Keratinocyte (primary cell): ENCODE measurements around the gene OVOL1. TPM values are rescaled to one million over a fixed set of nuclear protein-coding genes. Genes with fewer than 3 reads are reported as not detected.

Source experiments
- DNase-seq: peaks from one replicate; pipeline ENCODE4 v3.0.0-alpha.2; 2011; ENCODE audit warnings: low read depth, missing footprints, low spot score
- FAIRE-seq: peaks from 2 replicates; lab custom pipeline; 2011; peaks lifted over from hg19 to GRCh38; lab: Jason Lieb, UNC
- H2AFZ ChIP-seq: 2 replicates; pipeline ENCODE4 v1.6.0; 2012; ENCODE audit warnings: low read length, control low read depth, inconsistent platforms; ENCODE audit not compliant: control insufficient read depth
- H3K27ac ChIP-seq: 2 replicates; pipeline ENCODE4 v1.5.1; 2011; ENCODE audit warnings: low read length; ENCODE audit not compliant: control insufficient read depth, insufficient read depth
- H3K27me3 ChIP-seq: 3 replicates; pipeline ENCODE4 v1.6.0; 2011; ENCODE audit warnings: low read length; ENCODE audit not compliant: control insufficient read depth, insufficient read depth; ENCODE audit errors: extremely low read depth
- H3K36me3 ChIP-seq, 2 experiments: 2 replicates in 1 of 2; 3 replicates in 1 of 2; pipeline ENCODE4 v1.5.1; 2011; ENCODE audit warnings: low read length in 2 of 2, mild to moderate bottlenecking in 1 of 2; ENCODE audit not compliant: control insufficient read depth in 2 of 2, insufficient read depth in 2 of 2; ENCODE audit errors: extremely low read depth in 1 of 2
- H3K4me1 ChIP-seq: 3 replicates; pipeline ENCODE4 v1.5.1; 2011; ENCODE audit warnings: low read length; ENCODE audit not compliant: control insufficient read depth, insufficient read depth; ENCODE audit errors: extremely low read depth
- H3K4me2 ChIP-seq: 3 replicates; pipeline ENCODE4 v1.6.0; 2011; ENCODE audit warnings: low read depth, low read length; ENCODE audit not compliant: control insufficient read depth, insufficient read depth; ENCODE audit errors: extremely low read depth
- H3K4me3 ChIP-seq, 3 experiments: fragments of 200-600 bp in 1 of 3; sonication (generic) in 1 of 3; 2 replicates in 2 of 3; 3 replicates in 1 of 3; pipeline ENCODE4 v1.5.1; 2011 to 2016; ENCODE audit warnings: low read length in 3 of 3, mild to moderate bottlenecking in 3 of 3, control low read depth in 2 of 3, inconsistent platforms in 1 of 3, low read depth in 1 of 3, mixed read lengths in 1 of 3, mixed run types in 1 of 3, moderate library complexity in 1 of 3; ENCODE audit not compliant: control insufficient read depth in 2 of 3, insufficient read depth in 2 of 3; ENCODE audit errors: extremely low read depth in 1 of 3
- H3K79me2 ChIP-seq: 2 replicates; pipeline ENCODE4 v1.6.0; 2012; ENCODE audit warnings: low read length; ENCODE audit not compliant: control insufficient read depth, insufficient read depth
- H3K9ac ChIP-seq: 3 replicates; pipeline ENCODE4 v1.6.0; 2011; ENCODE audit warnings: low read length; ENCODE audit not compliant: control insufficient read depth, insufficient read depth; ENCODE audit errors: extremely low read depth
- H3K9me1 ChIP-seq: 3 replicates; pipeline ENCODE4 v1.6.0; 2011; ENCODE audit warnings: low read length; ENCODE audit not compliant: control insufficient read depth, insufficient read depth; ENCODE audit errors: extremely low read depth
- H3K9me3 ChIP-seq: 2 replicates; pipeline ENCODE4 v1.5.1; 2012; ENCODE audit warnings: low read depth, low read length; ENCODE audit not compliant: control insufficient read depth
- H4K20me1 ChIP-seq: 3 replicates; pipeline ENCODE4 v1.6.0; 2011; ENCODE audit warnings: low read length; ENCODE audit not compliant: control insufficient read depth, insufficient read depth; ENCODE audit errors: extremely low read depth
- CTCF ChIP-seq, 3 experiments: IDR thresholded peaks in 1 of 3; conservative IDR thresholded peaks in 1 of 3; optimal IDR thresholded peaks in 1 of 3; 2 replicates in 2 of 3; 3 replicates in 1 of 3; pipeline versions ENCODE3 to v1.5.1; 2011; ENCODE audit warnings: low read length in 3 of 3, mild to moderate bottlenecking in 3 of 3, moderate library complexity in 2 of 3, control low read depth in 1 of 3, inconsistent platforms in 1 of 3; ENCODE audit not compliant: insufficient read depth in 2 of 3; ENCODE audit errors: extremely low read depth in 1 of 3
- EZH2 ChIP-seq: IDR thresholded peaks from one replicate; pipeline ENCODE4 v1.6.1; 2012; ENCODE audit warnings: inconsistent platforms, mild to moderate bottlenecking, low read length, moderate library complexity
- dilution Hi-C: fragments of 300-500 bp; cut with MboI; formaldehyde crosslinking; loops from one replicate; pipeline ENCODE4 v1.7.0; 2020; ENCODE audit warnings: low sequenced_read_pairs; ENCODE audit not compliant: extremely low pct_ligation_motif_present
- polyA plus RNA-seq, 5 experiments: library from polyadenylated mRNA; depleted of rRNA in 3 of 5; stranded (reverse) in 3 of 5; stranded (forward) in 1 of 5; unstranded in 1 of 5; fragments of >200 nt; gene quantifications; 1 replicate in 1 of 5; 2 replicates in 3 of 5; 3 replicates in 1 of 5; pipeline versions ENCODE4 v1.2.1 to v1.2.3, GENCODE V29; 2011 to 2012; ENCODE audit warnings: missing spikeins in 2 of 5, low read depth in 1 of 5, low replicate concordance in 1 of 5

The OVOL1 gene
- polyA plus RNA-seq, 1 donor (not counting 4 experiments of a cell fraction or from before 2014, with no cell fraction given), result 7.5 TPM

- DNase-seq (no peak), FAIRE-seq (no peak)
- H3K36me3 ChIP-seq, result peaks cover 4 to 5% of the 10 kb centered on the region in 2 experiments
- H3K9me3 ChIP-seq, result no peaks in the 10 kb centered on the region
- no peak overlapping the region for H3K9ac ChIP-seq
- H3K4me2 ChIP-seq, result no peak overlapping the region
- H3K27ac ChIP-seq, result no peak overlapping the region
- no peaks in the 10 kb centered on the region for H3K27me3 ChIP-seq
- H3K79me2 ChIP-seq, result peaks cover 27% of the 10 kb centered on the region
- H3K4me3 ChIP-seq, result no peak overlapping the region
- no peaks in the 10 kb centered on the region for H4K20me1 ChIP-seq
- TF ChIP-seq EZH2 (no peak), CTCF (optimal IDR thresholded peaks at IDR 0.05 in 1 of 3, IDR thresholded peaks at IDR 0.05 in 1 of 3, conservative IDR thresholded peaks at IDR 0.05 in 1 of 3; ENCODE audit: extremely low read depth in 1 of 3, insufficient read depth in 2 of 3, low read length in 3 of 3) (no peak)
- no peaks in the 10 kb centered on the region for H3K9me1 ChIP-seq
- dilution Hi-C loops, result no loop called here
- H3K4me1 ChIP-seq, result peaks cover 10% of the 10 kb centered on the region
- H2AFZ ChIP-seq, result no peak overlapping the region
Observed at GRCh38 chr11:65777821-65778361, 9.0 kb upstream of the OVOL1 start.

GRCh38 chr11:65778431-65778900 lies 8.4 kb upstream of the OVOL1 start:
- Histone ChIP-seq H3K9ac (no peak overlapping the region), H3K36me3 (peaks cover 4 to 5% of the 10 kb centered on the region in 2 experiments), H3K9me3 (no peaks in the 10 kb centered on the region), H3K9me1 (no peaks in the 10 kb centered on the region), H3K4me1 (peaks cover 10% of the 10 kb centered on the region), H3K79me2 (peaks cover 27% of the 10 kb centered on the region), H3K4me2 (no peak overlapping the region), H3K27ac (no peak overlapping the region), H4K20me1 (no peaks in the 10 kb centered on the region), H2AFZ (no peak overlapping the region), H3K4me3 (no peak overlapping the region), H3K27me3 (no peaks in the 10 kb centered on the region)
- no peak for FAIRE-seq
- dilution Hi-C loops, result no loop called here
- no peak for DNase-seq
- TF ChIP-seq EZH2 (no peak), CTCF (optimal IDR thresholded peaks at IDR 0.05 in 1 of 3, IDR thresholded peaks at IDR 0.05 in 1 of 3, conservative IDR thresholded peaks at IDR 0.05 in 1 of 3; ENCODE audit: extremely low read depth in 1 of 3, insufficient read depth in 2 of 3, low read length in 3 of 3) (no peak)
